Measurements from ENCODE around the gene TRNAU1AP. TPM values are rescaled to one million over a fixed set of nuclear protein-coding genes. Genes with fewer than 3 reads are reported as not detected.

TRNAU1AP gene
- total and polyA plus RNA-seq, 10 of the 15 experiments (the other 5 are each of a cell fraction or from before 2014, with no cell fraction given): 24.3 to 67.0 (median 31.8) TPM

GRCh38 chr1:28516518-28516956 is 36.3 kb upstream of the TRNAU1AP start:
- ChIA-PET CTCF (interaction anchor here (0.7 to 8.0 kb wide), 12 partner anchors 9 to 268 kb away, joined by 3 to 95 read pairs (median 4); no protein-coding TSS in a partner anchor), RAD21 (ENCODE audit: unreplicated experiment) (interaction anchor here (0.7 to 4.4 kb wide), 7 partner anchors 86 to 360 kb away, joined by 3 to 32 read pairs (median 4); no protein-coding TSS in a partner anchor), SMC1A (ENCODE audit: uncharacterized antibody, unreplicated experiment) (interaction anchor here (0.6 to 8.4 kb wide), 7 partner anchors 63 to 268 kb away, joined by 3 to 57 read pairs (median 4); partner anchors contain the start of gene RNU11), POLR2A (interaction anchor here (0.6 to 3.2 kb wide), 10 partner anchors 8 to 657 kb away, joined by 4 to 21 read pairs (median 5); partner anchors contain the start of genes RCC1 and RNU11)
- FAIRE-seq (no peak), ATAC-seq (no peak), DNase-seq (ENCODE audit: low read depth, low spot score) (no peak)
- Histone ChIP-seq H4K20me1 (ENCODE audit: control insufficient read depth, insufficient read depth) (no peaks in the 10 kb centered on the region; the same call in 1 of the 2 replicates), H2AFZ (ENCODE audit: control insufficient read depth, low read depth, low read length) (no peak overlapping the region; the same call in 1 of the 2 replicates), H3K4me2 (ENCODE audit: control insufficient read depth, insufficient read depth) (no peak overlapping the region), H3K79me2 (ENCODE audit: control insufficient read depth, insufficient read depth, low read length) (peaks cover 30% of the 10 kb centered on the region), H3K27ac (ENCODE audit: control insufficient read depth, insufficient read depth) (no peak overlapping the region), H3K4me1 (ENCODE audit: control insufficient read depth, insufficient read depth, low read length) (peaks cover 18% of the 10 kb centered on the region), H3K36me3 (ENCODE audit: control insufficient read depth in 2 of 2, insufficient read depth in 2 of 2, low read length in 1 of 2) (no peaks in the 10 kb centered on the region; a peak in 3 of 4 replicates), H3K9me3 (replicated peaks; ENCODE audit: control insufficient read depth, insufficient read depth, low read length) (no peaks in the 10 kb centered on the region), H3K27me3 (replicated peaks in 1 of 2; ENCODE audit: control insufficient read depth in 2 of 2, insufficient read depth in 2 of 2, low read length in 1 of 2) (no peaks in the 10 kb centered on the region), H3K9ac (ENCODE audit: control insufficient read depth, insufficient read depth, low read length) (no peak overlapping the region), H3K4me3 (no peak overlapping the region)
- in situ Hi-C loops (cut with MboI): loop anchor here (5.0 kb wide), 2 partner anchors 86 to 361 kb away; no protein-coding TSS in a partner anchor
- 92% methylated on average over 1 of the region's 1 CpG for WGBS (ENCODE audit: insufficient coverage, insufficient replicate concordance, low lambda C conversion rate, missing lambda C conversion rate)
- TF ChIP-seq SUZ12 (IDR thresholded peaks at IDR 0.05; ENCODE audit: unreplicated experiment) (no peak), SKIL (IDR thresholded peaks at IDR 0.05; ENCODE audit: low read depth, poor library complexity, severe bottlenecking) (no peak), KAT2A (conservative IDR thresholded peaks at IDR 0.05; ENCODE audit: control insufficient read depth, low read depth, low read length) (no peak), ZNF274 (IDR thresholded peaks at IDR 0.05; ENCODE audit: insufficient read depth, insufficient read length) (no peak), ASH2L (IDR thresholded peaks at IDR 0.05; ENCODE audit: borderline replicate concordance, low read depth) (no peak), HDAC2 (IDR thresholded peaks at IDR 0.05) (no peak), IKZF1 (conservative IDR thresholded peaks at IDR 0.05) (no peak), USF1 (IDR thresholded peaks at IDR 0.05; ENCODE audit: borderline replicate concordance, extremely low read length, insufficient read depth, low read depth, low read length) (no peak), NFYA (IDR thresholded peaks at IDR 0.05; ENCODE audit: borderline replicate concordance, low read depth, low read length) (no peak), ETV6 (conservative IDR thresholded peaks at IDR 0.05 in 1 of 2, IDR thresholded peaks at IDR 0.05 in 1 of 2; ENCODE audit: borderline replicate concordance in 1 of 2, low read depth in 1 of 2) (no peak), MYB (IDR thresholded peaks at IDR 0.05; ENCODE audit: borderline replicate concordance, low read depth, low read length) (no peak), ZNF217 (IDR thresholded peaks at IDR 0.05) (no peak), RUNX3 (IDR thresholded peaks at IDR 0.05; ENCODE audit: low read length) (no peak), SIN3A (IDR thresholded peaks at IDR 0.05; ENCODE audit: low read depth, low read length) (no peak), GABPA (IDR thresholded peaks at IDR 0.05; ENCODE audit: low read depth) (no peak)
- no TSS peak for BruUV-seq (replicated peaks)
- intact Hi-C loops (cut with micrococcal nuclease; ENCODE audit: unreplicated experiment): loop anchor here (5.0 kb wide), 2 partner anchors 99 to 126 kb away; partner anchors contain the start of gene TAF12

Measured in GM12878 (cell line).